NCI-H345 treated with DMSO at 0.1 percent for 48 hours (cell line): ENCODE results near the gene SECTM1.

Experiments
- DNase-seq: peaks from one replicate; lab custom pipeline; 2025; ENCODE audit not compliant: unreplicated experiment; lab: John Stamatoyannopoulos, UW

SECTM1 gene

DNA sequence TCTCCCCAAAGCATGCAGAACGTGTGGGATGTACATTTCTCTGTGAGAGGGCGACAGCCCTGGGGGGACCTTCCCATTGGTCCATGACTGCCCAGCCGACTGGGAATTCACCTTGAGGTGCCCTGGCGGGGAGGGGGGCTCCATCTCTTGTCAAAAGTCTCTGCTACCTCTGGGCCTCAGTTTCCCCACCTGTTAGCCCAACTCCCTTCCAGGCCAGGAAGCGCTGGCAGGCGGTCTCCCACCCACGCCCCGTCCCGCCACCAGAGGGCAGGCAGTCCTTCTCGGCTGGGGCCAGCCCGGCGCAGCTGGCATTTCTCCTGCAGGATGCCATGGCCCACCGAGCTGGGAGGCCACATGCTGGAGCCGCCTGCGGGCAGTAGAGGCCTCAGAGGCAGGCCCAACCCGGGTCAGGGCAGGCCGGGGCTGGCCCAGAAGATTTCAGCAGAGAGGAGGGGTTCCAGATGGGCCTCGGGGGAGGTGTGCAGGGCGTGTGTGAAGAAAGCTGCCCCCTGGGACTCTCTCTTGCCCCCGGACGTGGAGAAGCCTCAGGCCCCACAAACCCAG lies 32.8 kb downstream of the SECTM1 start:
- DNase-seq, result peak; percentile 33

DNA sequence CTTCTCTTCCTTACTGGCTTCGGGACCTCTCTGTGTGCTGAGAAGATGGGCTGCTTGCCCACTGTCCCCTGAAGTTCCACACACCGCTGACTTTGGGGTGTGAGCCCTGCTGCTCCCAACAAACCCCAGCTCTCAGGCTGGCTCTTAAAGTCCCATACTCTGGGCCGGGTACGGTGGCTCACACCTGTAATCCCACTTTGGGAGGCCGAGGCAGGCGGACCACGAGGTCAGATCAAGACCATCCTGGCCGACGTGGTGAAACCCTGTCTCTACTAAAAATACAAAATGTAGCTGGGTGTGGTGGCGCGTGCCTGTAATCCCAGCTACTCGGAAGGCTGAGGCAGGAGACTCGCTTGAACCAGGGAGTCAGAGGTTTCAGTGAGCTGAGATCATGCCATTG lies 33.3 kb downstream of the SECTM1 start:
- DNase-seq, result no peak

GRCh38 chr17:82299452-82299851 lies 34.1 kb downstream of the SECTM1 start:
- DNase-seq, result no peak

DNA sequence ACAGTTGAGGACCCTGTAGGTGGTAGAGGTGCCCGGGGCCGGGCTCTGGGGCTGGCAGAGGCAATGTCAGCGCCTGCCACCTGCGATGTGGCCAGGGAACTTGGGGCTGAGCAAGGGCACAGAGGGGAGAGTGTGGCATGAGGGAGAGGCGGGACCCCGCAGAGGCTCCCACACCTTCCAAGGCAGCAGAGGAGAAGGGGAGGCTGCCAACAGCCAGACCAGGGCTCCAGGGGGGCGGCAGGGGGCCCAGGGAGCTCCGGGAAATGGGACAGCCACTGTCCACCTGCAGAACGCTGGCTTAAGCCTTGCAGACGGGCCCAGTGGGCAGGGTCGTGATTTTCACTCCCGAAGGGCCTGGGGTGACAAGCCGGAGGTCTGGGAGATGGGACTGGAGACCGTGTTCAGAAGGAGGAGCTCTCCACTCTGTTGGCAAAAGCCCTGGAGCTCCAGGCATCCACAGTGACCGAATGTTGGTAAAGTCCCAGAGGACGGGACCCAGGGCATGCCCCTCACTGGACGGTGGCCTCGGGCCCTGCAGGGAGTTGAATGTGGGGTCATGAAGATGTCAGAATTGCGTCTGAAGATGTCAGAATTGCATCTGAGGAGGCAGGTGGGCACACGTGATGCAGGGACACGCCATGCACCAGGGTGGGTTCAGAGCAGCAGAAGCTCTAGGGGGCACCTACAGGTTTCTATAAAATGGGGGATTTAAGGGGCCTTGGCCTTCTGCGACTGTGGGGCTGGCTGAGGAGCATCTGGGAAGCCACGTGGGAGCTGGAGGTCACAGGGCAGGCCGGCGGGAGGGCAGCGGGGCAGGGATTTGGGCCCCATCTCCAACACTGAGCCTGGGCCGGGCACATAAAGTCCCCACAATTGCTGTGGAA lies 34.8 kb downstream of the SECTM1 start:
- DNase-seq, result no peak

GRCh38 chr17:82297714-82298537 lies 35.6 kb downstream of the SECTM1 start:
- DNase-seq, result no peak

GRCh38 chr17:82297280-82297713 lies 36.3 kb downstream of the SECTM1 start:
- no peak for DNase-seq

- no peak for DNase-seq
Observed at GRCh38 chr17:82296511-82297279, 36.9 kb downstream of the SECTM1 start.

DNA sequence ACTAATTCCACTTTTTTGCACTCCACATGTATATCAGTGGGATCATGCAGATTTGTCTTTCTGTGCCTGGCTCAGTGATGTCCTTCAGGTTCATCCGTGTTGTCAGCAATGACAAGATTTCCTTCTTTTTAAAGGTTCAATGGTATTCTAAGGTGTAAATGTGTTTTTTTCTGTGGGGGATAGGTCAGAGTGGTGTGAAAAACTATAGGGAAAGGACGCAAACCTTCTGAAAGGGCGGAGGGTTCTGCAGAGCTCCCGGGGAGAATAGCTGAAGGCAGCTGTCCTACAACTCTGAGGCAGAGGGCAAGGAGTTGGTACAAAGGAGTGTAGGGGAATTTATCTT lies 38.1 kb downstream of the SECTM1 start:
- DNase-seq, result no peak

GRCh38 chr17:82294064-82294773 lies 39.3 kb downstream of the SECTM1 start:
- no peak for DNase-seq

DNA sequence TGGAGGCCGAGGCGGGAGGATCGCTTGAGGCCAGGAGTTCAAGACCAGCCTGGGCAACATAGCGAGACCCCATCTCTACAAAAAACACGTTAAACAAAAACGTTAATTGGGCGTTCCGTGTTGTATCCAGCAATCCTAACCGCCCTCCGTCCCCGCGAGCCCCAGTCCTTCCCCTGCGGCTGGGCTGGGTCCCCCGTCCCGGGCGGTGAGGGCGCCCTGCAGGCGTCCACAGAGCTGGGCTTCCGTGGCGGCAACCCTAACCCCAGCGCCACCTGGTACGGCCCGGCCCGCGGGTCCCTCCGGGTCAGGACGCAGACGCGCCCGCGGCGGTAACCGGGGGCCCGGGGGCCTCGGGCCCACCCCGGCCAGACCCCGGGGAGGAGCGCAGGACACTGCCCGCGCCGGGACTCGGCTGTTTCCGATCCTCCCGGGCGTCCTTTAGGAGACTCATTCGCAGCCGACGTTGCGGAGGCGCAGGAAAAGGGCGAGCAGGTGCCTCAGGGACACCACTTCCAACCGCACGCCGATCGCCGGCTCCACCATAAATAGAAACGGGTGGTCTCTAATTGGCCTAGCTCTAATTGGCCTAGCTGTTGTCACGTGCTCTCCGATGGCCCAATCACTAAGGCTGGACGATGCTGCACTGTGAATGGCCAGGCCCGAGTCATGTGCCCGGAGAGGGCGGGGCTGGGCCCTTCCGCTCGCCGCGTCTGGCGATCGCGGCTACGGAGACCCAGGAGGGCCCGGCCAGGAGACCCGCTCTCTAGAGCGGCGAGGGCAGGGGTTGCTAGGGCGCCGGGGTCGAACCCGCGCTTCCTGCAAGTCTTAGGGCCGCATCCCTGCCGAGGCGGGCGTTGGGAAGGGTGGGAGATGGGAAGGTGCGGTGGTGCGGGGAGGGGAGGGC lies 41.1 kb downstream of the SECTM1 start:
- peak; percentile 99 for DNase-seq

DNA sequence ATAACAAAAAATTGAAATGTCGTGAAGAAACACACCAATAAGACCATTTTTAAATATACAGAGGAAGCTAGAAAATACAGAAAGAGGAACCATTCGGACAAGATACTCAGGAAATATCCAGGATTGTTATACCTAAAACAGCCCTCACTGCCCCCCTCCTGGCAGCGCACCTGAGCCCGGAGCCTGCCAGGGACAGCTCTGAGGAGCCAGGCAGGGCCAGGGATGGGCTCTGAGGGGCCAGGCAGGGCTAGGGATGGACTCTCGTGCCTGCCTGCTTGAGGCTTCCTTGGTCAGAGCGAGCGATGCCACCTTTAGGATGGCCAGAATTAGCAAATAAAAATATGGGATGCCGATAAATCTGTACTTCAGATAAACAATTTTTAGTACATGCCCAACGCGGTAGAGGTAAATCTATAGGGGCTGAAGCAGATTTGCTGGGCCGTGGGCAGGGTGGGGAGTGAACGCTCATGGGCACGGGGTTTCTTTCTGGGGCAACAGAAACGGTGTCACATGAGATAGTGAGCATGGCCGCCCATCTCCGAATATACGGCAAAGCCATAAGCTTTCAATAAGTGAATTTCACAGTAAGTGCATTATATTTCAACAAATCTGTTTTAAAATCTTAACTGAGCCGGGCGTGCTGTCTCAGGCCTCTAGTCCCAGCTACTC lies 41.9 kb downstream of the SECTM1 start:
- DNase-seq, result no peak

DNA sequence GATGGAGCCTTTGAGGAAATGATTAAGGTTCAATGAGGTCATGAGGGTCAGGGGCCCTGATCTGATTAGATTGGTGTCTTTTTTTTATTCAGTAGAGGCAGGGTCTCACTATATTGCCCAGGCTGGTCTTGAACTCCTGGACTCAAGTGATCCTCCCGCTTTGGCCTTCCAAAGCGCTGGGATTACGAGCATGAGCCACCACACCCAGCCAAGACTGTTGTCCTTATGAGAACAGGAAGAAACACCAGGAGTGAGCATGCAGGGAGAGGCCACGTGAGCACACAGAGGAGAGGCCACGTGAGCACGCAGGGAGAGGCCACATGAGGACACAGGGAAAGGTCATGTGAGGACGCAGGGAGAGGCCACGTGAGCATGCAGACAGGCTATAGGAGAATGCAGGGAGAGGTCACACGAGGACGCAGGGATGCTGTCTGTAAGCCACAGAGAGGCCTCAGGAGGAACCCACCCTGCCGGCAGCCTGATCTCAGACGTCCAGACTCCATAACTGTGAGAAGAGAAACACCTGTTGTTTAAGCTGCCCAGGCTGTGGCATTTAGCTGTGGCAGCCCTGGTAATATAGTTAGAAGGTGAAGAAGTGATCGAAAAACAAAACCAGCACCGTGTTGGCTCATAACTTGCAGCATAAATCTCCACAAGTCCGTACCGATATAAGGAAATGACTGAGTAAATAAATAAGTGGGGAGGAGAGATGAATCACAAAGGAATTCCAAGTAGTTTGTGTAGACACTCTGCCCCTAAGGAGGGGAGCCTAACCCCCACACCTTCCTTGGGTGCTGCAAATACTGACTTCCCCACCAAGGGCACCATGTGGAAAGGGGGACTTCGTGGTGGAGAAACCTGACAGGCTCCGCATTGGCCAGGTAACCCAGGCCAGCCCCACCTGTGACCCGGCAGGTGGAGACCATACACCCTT lies 45.4 kb downstream of the SECTM1 start:
- DNase-seq, result no peak

DNA sequence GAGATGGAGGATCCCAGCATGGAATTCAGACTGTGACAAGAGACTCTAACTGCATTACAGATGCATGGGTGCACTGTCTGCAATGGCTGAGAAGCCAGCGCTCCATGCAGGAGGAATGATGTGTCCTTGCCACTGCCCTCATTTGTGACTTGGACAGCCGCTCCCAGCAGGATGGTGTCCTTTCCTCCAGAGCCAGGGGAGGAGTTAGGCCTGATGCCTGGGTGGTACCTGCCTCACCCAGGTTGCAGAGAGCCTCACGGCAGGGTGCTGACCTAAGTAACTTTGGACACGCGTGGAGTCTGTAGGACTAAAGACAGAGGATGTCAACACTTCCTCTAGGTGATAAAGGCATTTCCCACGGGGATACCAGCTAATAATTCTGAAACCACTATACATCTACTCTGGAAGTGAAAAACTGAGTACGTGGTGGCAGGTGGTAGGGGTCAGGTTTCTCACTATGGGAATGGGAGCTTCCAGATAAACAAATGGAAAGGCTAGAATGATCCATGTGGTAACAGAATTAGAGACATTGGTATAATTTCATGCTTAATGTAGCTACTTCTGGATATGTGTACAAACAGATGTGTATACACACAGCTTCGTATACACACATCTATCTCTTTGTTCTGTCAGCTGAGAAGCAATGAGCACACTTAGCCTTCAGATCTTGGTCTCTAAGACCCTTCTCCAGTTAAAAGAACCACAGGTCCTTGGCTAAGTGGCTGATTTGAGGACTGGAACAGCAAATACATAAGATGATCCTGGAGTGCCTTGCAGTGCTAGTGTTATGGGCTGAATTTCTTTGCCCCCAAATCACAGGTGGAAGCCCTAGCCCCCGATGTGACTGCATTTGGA lies 46.3 kb downstream of the SECTM1 start:
- no peak for DNase-seq

DNA sequence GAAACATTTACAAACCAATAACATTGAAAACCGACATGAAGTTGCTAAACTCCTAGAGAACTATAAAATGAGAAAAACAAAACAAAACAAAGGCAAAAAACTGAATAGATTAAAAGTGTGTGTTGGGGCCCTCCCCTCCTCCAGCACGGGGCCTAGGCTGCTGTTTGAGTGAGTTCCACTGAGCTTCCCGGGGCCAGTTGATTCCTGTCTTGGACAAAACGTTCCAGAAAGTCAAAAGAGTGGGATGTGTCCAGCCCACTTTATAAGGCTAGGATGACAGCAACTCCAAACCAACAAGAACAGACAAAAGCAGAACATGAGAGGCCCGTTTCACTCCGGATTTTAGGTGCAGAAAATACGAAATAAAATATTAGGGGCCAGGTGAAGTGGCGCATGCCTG lies 48.4 kb downstream of the SECTM1 start:
- no peak for DNase-seq

- DNase-seq, result peak; percentile 76
Observed at GRCh38 chr17:82283208-82283749, 50.3 kb downstream of the SECTM1 start.
